Erythroblast (primary cell): Measurements from ENCODE around the gene ARHGEF1.
"Not testable (repeated sequence)": the region's sequence is repeated elsewhere in the genome, so short reads cannot be mapped to it uniquely, and the experiment has no call there.

ENCODE experiments used
- GATA1 ChIP-seq: IDR thresholded peaks from 2 replicates; pipeline ENCODE4 v1.6.1; 2011; ENCODE audit warnings: low read depth, mild to moderate bottlenecking, control low read depth, low read length, moderate library complexity
- POLR2A ChIP-seq: IDR thresholded peaks from 2 replicates; pipeline ENCODE4 v1.6.1; 2011; ENCODE audit warnings: mild to moderate bottlenecking, low read length

DNA sequence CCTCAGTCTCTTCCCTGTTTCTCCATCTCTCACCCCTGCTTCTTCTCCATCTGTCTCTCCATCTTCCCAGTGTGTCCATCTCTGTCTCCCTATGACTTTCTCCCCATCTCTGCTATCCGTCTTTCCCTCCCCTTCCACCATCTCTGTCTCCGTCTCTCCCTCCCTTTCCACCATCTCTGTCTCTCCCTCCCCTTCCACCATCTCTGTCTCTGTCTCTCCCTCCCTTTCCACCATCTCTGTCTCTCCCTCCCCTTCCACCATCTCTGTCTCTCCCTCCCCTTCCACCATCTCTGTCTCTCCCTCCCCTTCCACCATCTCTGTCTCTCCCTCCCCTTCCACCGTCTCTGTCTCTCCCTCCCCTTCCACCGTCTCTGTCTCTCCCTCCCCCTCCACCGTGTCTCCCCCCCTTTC is 31.4 kb downstream of the ARHGEF1 start:
- TF ChIP-seq POLR2A, GATA1: not testable (repeated sequence)
